GM21529 (cell line): Measurements from ENCODE around the gene SLC25A33.
"Not testable (repeated sequence)": the region's sequence is repeated elsewhere in the genome, so short reads cannot be mapped to it uniquely, and the experiment has no call there.

ENCODE experiments used
- ATAC-seq: cut with Tn5 transposase; IDR thresholded peaks from one replicate; pipeline ENCODE4 v1.9.1; 2021; ENCODE audit not compliant: unreplicated experiment

SLC25A33 gene

GRCh38 chr1:9538669-9539164 lies 548 bp upstream of the SLC25A33 start:
- ATAC-seq = no peak

- peak; percentile 47 for ATAC-seq
These were observed 725 bp downstream of the SLC25A33 start for GRCh38 chr1:9539829-9540550.

- ATAC-seq = no peak
These were observed 3.2 kb downstream of the SLC25A33 start for GRCh38 chr1:9542430-9542829.

- no peak for ATAC-seq
These were observed 5.7 kb downstream of the SLC25A33 start for GRCh38 chr1:9544926-9545325.

- no peak for ATAC-seq
These were observed 10.8 kb downstream of the SLC25A33 start for GRCh38 chr1:9549955-9550546.

GRCh38 chr1:9551984-9552383 lies 12.7 kb downstream of the SLC25A33 start:
- ATAC-seq = no peak

GRCh38 chr1:9553736-9554144 lies 14.5 kb downstream of the SLC25A33 start:
- ATAC-seq = no peak

GRCh38 chr1:9555942-9556341 lies 16.7 kb downstream of the SLC25A33 start:
- ATAC-seq = no peak

GRCh38 chr1:9557624-9558023 lies 18.4 kb downstream of the SLC25A33 start:
- no peak for ATAC-seq

- no peak for ATAC-seq
These were observed 19.1 kb downstream of the SLC25A33 start for GRCh38 chr1:9558271-9558945.

GRCh38 chr1:9558946-9559545 lies 19.8 kb downstream of the SLC25A33 start:
- ATAC-seq = no peak

GRCh38 chr1:9559673-9560072 lies 20.4 kb downstream of the SLC25A33 start:
- ATAC-seq = no peak

- ATAC-seq = not testable (repeated sequence)
These were observed 20.8 kb downstream of the SLC25A33 start for GRCh38 chr1:9560090-9560489.

- no peak for ATAC-seq
These were observed 22.2 kb downstream of the SLC25A33 start for GRCh38 chr1:9561429-9561828.

- no peak for ATAC-seq
These were observed 30.0 kb downstream of the SLC25A33 start for GRCh38 chr1:9569267-9569666.

GRCh38 chr1:9570886-9571529 lies 31.7 kb downstream of the SLC25A33 start:
- ATAC-seq = not testable (repeated sequence)

GRCh38 chr1:9573723-9574122 lies 34.5 kb downstream of the SLC25A33 start:
- no peak for ATAC-seq

- ATAC-seq = no peak
These were observed 36.2 kb downstream of the SLC25A33 start for GRCh38 chr1:9575486-9575885.

- ATAC-seq = no peak
These were observed 37.6 kb downstream of the SLC25A33 start for GRCh38 chr1:9576903-9577302.

GRCh38 chr1:9577423-9577822 lies 38.2 kb downstream of the SLC25A33 start:
- no peak for ATAC-seq

GRCh38 chr1:9580942-9581341 lies 41.7 kb downstream of the SLC25A33 start:
- ATAC-seq = no peak
